NCI-H1417 (cell line): Measurements from ENCODE around the gene ZNF276.

ENCODE experiments used
- DNase-seq, 3 experiments: peaks; one replicate each; lab custom pipeline; 2025; lab: John Stamatoyannopoulos, UW

The ZNF276 gene

DNA sequence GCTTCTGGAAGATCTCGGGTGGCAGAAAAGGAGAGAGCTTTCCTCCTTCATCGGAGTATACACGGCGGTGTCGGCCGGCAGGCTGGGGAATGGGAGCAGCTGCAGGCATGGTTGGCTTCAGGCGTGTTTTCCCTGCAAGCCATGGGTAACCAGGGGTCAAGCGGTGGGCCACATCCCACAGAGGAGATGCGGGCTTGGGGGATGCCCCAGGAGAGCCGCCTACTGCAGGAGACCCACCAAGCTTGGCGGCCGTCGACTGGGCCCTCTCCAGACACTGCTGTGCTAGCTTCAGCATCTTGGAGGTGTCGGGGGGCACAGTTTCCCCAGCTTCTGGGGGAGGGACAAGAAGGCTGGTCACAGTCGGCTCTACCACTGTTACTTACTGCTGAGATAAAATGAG, 4.8 kb upstream of the ZNF276 start:
- DNase-seq = no peak

DNA sequence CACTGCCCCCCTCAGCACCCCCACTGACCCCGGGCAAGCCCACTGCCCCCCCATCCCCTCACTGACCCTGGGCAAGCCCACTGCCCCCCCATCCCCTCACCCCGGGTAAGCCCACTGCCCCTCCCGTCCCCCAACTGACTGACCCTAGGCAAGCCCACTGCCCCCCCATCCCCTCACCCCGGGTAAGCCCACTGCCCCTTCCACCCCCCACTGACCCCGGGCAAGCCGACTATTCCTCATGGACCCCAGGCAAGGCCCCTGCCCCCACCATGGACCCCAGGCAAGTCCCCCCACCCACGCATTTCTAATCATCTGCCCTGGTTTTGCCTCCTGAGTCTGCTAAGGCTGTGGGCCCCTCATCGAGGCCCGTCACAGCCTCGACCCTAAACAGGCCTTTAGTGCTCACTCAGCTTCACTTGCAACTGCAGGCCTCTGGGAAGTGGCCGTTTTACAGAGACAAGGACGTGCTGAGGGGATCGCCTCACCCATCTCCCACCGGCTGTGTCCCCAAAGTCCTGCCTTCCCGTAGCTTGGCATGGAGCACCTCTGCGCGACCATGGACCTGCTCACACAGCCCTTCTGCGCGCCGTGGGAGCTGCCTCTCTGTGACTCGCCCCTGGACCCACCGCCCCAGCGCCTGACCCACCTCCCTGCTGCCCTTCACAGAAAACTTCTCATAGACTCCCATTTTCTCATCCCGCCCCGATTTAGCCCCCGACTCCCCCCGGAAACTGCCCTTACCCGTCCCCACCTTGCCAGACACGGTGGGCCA, 4.2 kb upstream of the ZNF276 start:
- no peak for DNase-seq

DNA sequence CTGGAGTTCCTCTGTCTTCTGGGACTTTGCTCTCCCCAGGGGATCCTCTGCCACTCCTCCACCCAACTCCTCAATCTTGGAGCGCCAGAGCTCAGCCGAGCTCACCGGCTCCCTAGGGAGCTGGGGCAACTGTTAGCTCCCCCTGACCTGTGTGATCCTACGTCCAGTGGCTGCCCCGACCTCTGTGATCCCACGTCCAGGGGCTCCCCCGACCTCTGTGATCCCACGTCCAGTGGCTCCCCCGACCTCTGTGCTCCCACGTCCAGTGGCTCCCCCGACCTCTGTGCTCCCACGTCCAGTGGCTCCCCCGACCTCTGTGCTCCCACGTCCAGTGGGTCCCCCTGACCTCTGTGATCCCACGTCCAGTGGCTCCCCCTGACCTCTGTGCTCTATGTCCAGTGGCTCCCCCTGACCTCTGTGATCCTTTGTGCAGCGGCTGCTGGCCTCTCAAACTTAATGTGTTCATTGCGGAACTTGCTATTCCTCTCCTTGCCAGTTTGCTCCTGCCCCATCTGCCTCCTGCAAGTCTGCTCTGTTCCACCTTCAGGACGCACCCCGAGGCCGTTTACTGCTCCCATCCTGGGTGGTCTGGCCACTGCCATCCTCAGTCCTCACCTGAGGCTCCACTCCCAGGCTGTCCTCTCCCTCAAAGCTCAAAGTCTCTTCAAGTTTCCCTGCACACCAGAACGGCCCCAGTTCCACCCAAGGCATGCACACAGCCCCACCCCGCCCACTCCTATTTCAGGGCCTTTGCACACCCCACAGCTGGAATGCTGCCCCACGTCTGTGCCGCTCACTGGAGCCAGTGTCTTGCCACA, 3.4 kb upstream of the ZNF276 start:
- DNase-seq = no peak

DNA sequence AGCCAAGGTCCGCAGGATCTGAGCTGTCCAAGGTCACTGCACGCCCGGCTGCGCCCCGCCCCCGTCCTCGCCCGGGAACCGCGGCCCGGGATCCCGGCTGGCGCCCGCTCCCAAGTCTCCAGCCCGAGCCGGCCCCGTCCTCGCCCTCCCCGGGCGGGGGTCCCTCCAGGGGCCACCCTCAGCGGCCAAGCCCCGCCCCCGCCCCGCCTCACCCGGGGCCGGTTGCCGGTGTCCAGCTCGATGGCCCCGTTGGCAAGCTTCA, 855 bp upstream of the ZNF276 start:
- DNase-seq = peak in 2 of 3 experiments; percentile 72 to 84

DNA sequence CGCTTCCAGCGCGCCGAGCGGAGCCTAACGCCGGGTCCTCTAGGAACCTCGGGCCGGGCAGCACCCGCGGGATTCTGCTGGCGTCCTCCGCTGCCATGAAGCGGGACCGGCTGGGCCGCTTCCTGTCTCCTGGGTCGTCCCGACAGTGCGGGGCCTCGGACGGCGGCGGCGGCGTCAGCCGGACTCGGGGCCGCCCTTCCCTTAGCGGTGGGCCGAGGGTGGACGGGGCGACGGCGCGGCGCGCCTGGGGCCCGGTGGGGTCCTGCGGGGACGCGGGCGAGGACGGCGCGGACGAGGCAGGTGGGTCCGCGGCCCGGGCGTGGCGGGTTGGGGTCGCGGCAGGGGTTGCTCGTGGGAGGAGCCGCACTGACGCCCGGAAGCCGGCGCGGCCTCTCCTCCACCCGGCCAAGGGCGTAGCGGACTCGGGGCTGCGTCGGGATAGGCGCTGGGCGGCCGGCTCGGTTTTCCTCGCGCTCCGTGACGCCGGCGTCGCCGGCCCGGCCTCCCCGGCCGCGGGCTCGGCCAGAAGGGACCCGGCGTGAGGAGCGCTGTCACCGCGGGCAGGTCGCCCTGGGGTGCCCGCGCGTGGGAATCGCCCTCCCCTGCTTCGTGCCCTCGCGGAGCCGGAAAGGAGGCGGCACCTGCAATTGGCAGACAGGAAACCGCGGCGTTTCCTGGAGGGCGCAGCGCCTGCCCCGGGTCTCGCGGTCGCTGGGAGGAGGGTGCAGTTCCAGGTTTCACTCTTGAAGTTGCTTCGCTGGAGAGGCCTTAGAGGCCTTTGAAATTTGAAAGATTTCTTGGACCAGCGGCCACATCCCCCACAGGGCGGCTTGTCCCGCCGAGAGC, 432 bp downstream of the ZNF276 start:
- DNase-seq = peak in 2 of 3 experiments; percentile 61 to 73

DNA sequence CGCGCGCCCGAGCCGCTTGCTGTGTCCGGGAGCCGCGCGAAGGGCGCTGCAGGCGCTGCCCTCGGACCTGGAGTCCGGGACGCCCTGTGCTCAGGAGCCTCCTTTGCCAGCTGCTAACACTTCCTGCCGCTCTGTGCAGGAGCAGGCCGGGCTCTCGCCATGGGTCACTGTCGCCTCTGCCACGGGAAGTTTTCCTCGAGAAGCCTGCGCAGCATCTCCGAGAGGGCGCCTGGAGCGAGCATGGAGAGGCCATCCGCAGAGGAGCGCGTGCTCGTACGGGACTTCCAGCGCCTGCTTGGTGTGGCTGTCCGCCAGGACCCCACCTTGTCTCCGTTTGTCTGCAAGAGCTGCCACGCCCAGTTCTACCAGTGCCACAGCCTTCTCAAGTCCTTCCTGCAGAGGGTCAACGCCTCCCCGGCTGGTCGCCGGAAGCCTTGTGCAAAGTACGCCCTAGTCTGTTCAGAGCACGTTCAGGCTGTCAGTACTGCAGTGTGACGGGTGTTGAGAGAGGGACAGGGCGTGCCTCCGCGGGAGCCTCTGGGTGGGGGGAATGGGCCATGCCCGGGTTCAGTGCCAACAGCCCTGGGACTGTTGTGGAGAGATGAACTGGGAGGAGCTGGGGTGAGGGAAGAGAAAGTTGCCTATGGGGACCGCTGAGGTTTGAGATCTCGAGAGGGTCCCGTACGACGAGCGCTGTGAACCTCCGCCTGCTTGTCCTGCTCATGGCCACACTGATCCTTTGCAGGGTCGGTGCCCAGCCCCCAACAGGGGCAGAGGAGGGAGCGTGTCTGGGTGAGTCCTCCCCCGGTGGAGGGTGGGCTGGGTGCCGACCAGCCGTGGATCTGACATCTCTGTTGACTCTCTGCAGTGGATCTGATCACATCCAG, 1.3 kb downstream of the ZNF276 start:
- DNase-seq = no peak

DNA sequence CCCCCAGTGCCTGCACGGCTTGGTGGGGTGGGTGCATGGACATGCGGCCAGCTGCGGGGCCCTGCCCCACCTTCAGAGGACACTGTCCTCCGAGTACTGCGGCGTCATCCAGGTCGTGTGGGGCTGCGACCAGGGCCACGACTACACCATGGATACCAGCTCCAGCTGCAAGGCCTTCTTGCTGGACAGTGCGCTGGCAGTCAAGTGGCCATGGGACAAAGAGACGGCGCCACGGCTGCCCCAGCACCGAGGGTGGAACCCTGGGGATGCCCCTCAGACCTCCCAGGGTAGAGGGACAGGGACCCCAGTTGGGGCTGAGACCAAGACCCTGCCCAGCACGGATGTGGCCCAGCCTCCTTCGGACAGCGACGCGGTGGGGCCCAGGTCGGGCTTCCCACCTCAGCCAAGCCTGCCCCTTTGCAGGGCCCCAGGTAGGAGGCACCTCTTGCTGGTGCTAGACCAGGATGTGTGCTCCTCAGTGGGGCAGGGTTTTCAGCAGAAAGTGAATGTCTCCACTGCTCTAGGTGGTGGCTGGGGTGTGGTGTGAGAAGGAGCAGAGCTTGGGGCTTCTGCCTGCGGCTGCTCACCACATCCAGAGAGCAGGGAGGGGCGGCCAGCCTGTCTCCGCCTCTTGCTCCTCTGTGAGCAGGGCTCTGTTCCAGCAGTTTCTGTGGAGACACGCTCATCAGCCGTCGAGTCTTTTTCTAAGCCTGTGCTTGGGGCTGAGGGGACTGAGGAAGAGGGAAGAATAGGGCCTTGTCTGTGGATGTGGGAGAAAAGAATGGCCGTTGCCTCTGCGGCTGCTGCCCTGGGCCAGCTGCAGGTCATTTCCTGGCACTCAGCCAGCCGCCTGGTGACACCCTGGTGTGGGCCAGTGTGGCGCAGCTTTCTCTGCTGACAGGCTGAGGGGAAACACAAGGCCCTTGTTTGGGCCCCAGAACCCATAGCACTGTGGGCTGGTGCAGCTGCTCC, 2.2 kb downstream of the ZNF276 start:
- peak in 1 of 3 experiments; percentile 6 for DNase-seq

DNA sequence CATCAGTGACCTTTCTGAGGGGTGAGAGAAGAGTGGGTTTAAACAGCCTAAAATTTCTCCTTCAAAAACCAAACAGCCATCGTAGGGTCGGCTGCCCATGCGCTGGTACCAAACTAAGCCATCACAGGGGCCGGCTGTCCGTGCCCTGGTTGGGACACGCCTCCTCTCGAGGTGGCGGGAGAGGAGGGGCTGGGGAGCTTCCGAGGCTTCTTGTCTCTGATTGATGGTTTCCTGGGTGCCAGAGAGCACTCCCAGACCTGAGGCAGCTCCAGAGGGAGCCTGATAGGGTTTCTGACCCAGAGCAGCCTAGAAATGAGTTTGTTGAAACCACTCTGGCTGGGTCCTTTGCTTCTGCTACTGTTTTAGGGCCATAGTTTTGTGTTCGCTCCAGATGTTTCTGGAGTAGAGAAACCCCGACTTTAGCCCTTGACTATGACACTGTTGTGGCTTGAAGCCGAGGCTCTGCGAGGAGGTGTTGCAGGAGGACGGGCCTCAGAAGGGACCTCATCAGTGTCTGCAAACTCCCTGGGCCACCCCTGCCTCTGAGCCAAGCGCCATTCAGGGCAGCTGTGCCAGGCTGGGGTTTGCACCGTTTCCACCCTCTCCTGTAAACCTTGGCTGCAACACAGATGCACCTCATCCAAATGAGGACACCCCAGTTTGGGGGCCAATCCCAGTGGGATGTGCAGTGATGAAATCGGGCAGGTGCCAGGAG, 6.2 kb downstream of the ZNF276 start:
- DNase-seq = no peak

DNA sequence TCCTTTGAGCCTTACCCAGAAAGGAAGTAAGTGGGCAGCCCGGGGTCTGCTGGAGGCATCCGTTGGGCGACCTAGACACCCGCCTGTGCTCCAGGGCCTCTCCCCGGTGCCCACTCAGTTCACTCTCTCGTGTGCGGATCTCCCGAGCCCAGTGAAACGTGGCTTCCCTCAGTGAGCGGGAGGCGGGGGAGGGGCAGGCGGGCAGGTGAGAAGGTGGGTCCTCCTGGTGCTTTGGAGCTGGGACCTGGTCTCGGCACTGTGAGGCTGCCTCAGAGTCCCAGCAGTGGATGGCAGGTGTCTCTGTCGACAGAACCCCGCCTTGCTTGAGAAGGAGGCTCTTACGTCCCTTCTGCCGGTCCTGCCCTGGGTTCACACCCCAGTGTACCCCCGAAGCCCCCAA, 8.0 kb downstream of the ZNF276 start:
- no peak for DNase-seq

DNA sequence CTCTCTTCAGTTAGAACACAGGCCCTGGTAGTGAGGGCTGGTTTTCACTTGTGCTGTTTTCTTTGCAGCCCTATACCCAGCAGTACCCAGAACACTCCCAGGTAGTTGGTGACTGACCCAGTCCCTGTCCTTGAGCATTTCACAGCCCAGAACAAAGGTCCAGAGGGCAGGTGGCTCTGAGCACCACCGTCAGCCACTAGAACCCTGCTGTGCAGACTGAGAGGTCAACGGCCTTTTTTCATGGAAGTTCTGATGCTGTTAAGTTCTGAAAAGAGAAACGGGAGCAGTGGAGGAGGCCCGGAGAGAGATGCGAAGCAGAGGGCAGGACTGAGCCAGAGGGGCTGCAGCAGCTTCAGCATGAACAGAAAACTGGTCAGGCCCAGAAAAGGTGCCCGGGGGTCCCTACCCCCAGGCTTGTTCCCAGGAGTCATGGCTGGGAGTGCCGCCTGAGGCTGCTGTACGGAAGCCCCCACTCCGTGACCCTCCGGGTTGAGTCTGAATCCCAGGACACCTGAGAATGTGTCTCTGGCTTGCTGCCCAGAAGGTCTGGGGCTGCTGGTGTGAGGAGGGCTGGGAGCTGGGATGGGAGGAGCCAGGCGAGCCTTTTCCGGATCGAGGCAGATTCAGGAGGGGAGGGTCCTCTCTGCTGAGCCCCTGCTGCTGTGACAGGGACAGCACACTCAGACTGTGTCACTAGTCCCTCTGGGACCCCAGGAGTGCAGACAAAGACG, 8.7 kb downstream of the ZNF276 start:
- DNase-seq = no peak

DNA sequence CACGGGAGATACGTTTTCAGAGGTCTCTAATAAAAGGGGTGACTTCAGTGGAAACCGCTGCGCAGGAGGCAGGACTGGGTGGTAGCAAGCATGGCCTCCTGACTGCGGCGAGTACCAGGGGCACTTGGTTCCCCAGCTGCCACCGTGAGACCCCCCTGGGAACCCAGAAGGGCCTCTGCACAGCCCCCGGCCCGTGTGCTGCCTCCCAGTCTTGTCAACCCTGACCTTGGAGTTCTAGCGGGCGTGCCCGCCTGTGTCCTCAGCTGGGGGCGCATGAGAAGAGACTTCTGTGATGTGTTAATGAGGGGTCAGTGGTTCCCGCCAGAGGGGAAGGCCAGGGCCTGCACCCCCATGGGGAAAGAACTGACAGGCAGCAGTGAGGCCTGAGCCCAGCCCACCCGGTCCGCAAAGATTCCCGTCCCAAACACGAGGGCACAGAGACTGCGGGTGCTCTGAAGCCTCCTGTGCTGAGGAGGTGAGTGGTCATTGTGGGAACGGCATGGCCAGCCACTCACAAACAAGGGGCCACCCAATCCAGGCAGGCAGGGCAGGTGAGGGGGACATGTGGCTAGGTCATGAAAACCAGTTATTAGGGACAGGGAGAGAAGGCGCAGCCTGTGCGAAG, 9.4 kb downstream of the ZNF276 start:
- DNase-seq = no peak

DNA sequence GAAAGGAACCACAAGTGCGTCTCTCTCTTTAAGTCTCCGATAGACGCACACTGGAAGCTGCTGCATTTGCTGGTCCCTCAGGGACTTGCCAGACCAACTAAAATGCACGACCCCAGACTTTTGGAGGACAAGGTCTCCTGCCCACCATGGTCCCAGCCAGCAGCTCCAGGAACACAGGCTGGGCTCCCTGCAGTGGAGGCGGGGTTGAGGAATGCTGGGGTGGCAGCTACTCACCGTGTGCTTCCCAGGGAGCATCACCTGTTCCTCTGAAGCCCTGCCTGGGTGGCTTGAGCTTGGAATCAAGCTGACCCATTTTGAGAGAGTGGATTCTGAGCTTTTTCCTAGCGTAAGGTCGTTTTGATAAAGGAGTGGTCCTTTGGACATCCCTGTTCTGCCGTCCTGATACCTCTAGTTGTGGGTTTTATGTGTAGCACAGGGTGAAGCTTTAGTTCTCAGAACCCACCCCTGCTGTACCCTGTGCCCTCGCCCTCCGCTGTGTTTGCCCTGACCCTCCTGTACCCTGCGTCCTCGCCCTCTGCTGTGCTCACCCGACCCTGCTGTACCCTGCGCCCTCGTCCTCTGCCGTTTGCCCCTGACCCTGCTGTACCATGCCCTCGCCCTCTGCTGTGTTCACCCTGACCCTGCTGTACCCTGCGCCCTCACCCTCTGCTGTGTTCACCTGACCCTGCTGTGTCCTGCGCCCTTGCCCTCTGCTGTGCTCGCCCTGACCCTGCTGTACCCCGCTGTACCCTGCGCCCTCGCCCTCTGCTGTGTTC, 11.0 kb downstream of the ZNF276 start:
- DNase-seq = no peak

DNA sequence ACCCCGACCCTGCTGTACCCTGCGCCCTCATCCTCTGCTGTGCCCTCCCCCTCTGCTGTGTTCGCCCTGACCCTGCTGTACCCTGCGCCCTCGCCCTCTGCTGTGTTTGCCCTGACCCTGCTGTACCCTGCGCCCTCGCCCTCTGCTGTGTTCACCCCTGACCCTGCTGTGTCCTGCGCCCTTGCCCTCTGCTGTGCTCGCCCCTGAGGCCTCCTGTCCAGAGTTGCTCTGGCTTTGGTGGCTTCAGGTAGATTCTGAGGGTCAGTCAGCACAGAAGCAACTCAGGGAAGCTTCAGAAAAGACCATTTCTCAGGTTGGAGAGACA, 11.5 kb downstream of the ZNF276 start:
- DNase-seq = no peak

DNA sequence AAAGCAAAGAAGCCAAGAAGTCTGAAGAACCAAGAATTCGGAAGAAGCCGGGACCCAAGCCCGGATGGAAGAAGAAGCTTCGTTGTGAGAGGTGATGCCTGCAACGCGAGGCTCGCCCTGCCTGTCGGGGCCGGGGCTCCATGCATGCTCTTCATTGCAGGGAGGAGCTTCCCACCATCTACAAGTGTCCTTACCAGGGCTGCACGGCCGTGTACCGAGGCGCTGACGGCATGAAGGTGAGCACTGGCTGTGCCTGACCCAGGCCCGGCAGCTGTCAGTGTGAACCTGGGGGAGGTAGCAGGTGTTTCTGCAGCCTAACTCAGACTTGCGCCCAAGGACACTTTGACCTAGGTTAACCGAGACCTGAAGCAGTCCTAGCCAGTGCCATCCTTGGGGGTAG, 12.0 kb downstream of the ZNF276 start:
- DNase-seq = no peak

DNA sequence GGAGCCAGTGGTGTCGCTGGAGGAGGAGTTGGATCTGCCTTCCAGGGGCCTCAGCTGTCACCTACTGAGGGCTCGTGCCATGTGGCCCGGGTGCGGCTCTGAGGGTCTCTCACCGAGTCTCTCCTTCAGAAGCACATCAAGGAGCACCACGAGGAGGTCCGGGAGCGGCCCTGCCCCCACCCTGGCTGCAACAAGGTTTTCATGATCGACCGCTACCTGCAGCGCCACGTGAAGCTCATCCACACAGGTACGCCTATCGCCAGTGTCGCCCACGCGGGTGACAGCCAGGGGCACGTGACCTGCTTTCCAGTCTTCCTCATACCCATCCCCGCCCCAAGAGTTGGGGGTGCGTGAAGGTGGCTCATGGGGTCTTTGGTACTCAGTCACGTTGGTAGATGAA, 12.5 kb downstream of the ZNF276 start:
- DNase-seq = no peak

DNA sequence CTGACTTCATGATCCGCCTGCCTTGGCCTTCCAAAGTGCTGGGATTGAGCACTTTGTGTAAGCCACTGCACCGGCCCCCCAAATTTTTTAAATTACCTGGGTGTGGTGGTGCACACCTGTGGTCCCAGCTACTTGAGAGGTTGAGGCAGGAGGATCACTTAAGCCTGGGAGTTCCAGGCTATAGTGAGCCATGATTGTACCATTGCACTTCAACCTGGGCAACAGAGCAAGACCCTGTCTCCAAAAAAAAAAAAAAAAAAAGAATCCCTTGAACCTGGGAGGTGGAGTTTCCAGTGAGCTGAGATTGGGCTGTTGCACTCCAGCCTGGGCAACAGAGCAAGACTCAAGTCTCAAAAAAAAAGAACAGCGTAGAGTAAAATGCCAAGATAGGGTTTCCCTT, 15.2 kb downstream of the ZNF276 start:
- no peak for DNase-seq

DNA sequence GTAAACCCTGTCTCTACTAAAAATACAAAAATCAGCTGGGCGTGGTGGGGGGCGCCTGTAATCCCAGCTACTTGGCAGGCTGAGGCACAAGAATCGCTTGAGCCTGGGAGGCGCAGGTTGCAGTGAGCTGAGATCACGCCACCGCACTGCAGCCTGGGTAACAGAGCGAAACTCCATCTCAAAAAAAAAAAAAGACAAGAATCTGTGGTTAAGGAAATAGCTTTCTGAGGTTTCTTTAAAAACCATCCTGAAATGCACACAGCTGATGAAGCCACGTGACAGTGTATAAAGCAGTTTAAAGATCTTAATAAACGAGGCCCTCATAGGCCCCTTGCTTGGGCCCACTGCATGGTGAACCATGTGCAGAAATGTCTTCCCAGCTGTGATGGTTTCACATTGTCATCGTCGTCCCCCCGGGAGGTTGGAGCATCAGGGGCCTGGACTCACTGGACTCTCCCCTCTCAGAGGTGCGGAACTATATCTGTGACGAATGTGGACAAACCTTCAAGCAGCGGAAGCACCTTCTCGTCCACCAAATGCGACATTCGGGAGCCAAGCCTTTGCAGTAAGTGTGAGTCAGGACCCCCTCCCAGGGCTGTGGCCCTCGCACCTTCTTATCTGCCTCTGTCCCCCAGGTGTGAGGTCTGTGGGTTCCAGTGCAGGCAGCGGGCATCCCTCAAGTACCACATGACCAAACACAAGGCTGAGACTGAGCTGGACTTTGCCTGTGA, 16.2 kb downstream of the ZNF276 start:
- no peak for DNase-seq

DNA sequence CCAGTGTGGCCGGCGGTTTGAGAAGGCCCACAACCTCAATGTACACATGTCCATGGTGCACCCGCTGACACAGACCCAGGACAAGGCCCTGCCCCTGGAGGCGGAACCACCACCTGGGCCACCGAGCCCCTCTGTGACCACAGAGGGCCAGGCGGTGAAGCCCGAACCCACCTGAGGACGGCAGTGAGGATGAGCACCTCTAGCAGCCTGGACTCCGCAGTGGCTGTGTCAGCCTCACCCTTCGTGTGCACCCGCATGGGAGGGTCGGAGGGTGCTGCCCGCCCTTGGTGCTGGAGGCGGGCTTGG, 16.7 kb downstream of the ZNF276 start:
- DNase-seq = no peak
